Activated CD4-positive, alpha-beta T cell treated with anti-CD3 and anti-CD28 coated beads, Interleukin-2, amount 50 U/mL, for 24 hours (primary cell): ENCODE measurements around the gene POLR3G.
A peak's percentile ranks its signal among the peaks of the same experiment; 100 is the strongest.

Experiments used
- DNase-seq, 2 donors: peaks; one replicate each; pipeline ENCODE4 v3.0.0-alpha.2; 2020; ENCODE audit warnings: low read depth in 1 of 2, low spot score in 1 of 2

The POLR3G gene

GRCh38 chr5:90495146-90495545 is 20.5 kb downstream of the POLR3G start:
- DNase-seq = no peak

- no peak for DNase-seq
These were observed 28.9 kb downstream of the POLR3G start for GRCh38 chr5:90503596-90503995.

DNA sequence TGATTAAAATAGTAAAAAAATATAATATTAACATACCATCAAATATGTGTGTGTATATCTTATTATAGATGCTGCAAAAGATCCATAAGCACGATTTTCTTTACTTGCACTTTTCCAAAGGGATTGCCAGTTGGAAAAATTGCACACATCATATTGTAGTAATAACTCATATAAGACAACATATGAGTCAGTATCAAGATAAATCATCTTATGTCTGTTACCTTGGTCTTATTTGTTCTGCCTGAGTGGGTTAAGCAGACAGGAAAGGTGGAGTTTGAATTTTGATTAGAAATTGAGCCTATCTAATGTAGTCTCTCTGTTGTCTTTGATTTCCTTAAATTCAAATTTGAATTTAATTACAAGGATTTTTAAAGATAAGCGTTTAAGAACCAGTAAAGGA is 30.1 kb downstream of the POLR3G start:
- no peak for DNase-seq

DNA sequence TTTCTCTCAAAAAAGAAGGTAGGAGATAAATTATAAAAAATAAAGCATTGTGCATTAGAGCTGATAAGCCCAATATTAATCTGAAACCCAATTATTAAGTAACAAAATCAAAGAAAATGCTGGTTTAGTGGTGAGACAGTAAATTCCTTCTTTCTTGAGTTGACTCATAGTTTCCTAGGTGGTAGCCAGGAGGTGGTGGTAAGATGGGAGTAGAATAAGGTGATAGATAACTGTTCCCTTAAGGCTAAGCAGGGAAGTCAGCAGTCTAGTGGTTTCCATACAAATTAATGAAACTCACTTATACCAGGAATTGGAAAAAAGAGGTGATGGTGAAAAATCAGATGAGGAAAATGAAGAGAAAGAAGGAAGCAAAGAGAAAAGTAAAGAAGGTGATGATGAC is 31.6 kb downstream of the POLR3G start:
- DNase-seq = no peak

- DNase-seq = no peak
These were observed 35.8 kb downstream of the POLR3G start for GRCh38 chr5:90510438-90510837.

- no peak for DNase-seq
These were observed 39.9 kb downstream of the POLR3G start for GRCh38 chr5:90514520-90514919.

DNA sequence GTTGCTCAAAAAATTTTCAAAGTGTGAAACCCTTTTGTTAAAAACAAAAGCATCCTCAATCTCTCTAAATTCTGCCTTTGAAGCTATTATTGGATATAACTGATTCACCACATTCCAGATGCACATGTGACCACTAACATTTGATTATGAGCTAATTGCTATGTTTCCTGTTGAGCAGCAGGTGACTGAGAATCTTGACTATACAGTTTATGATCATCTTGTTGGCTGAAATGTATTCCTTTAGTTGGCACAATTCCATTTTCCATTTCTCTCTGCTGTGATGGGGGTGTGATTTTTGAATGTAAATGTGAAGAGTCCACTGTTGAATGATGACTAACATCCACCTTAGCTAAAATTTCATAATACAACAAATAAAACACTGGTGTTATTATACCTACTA is 44.0 kb downstream of the POLR3G start:
- DNase-seq = no peak

- no peak for DNase-seq
These were observed 44.4 kb downstream of the POLR3G start for GRCh38 chr5:90519081-90519480.

- peak in 1 of 2 donors; percentile 10 for DNase-seq
These were observed 54.0 kb downstream of the POLR3G start for GRCh38 chr5:90528601-90529193.

DNA sequence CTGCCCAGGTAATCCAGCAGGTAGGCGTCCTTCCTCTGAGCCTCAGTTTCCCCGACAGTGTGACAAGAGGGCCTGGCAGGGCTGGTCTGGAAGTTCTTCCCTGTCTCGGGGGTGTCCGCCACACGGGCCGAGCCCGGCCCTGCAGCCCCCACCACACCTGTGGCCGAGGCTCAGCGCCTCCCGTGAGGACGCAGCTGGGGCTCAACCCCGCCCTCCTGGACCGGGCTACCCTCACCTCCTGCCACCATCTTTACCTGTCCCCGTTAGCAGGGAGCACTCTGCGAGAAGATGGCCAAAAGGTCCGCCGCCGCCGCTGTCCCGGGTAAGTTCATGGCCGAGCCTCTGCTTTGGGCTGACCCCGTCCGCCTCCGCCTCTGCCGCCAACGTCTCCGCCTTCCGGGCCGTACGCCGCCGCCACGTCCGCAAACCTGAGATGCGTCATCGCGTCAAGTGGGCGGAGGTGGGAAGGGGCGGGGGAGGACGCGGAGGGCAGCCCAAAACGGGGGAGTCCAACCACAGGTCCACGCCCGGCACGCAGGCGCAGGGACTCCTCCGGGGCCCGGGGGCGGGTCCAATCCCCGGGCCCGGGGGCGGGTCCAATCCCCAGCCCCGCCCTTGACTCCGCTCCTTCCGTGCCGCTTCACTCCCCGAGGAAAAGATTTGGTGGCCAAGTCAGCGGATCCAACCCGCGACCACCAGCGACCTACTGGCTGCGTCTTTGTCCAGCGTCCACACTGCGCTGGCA is 54.7 kb downstream of the POLR3G start, which contains the start of gene LYSMD3:
Gene LYSMD3 (minus strand): TSS at position 391 of the 745 bp plus-strand sequence. CDS start 4,295 bp downstream, outside the sequence.
- peak; percentile 88 to 93 for DNase-seq

DNA sequence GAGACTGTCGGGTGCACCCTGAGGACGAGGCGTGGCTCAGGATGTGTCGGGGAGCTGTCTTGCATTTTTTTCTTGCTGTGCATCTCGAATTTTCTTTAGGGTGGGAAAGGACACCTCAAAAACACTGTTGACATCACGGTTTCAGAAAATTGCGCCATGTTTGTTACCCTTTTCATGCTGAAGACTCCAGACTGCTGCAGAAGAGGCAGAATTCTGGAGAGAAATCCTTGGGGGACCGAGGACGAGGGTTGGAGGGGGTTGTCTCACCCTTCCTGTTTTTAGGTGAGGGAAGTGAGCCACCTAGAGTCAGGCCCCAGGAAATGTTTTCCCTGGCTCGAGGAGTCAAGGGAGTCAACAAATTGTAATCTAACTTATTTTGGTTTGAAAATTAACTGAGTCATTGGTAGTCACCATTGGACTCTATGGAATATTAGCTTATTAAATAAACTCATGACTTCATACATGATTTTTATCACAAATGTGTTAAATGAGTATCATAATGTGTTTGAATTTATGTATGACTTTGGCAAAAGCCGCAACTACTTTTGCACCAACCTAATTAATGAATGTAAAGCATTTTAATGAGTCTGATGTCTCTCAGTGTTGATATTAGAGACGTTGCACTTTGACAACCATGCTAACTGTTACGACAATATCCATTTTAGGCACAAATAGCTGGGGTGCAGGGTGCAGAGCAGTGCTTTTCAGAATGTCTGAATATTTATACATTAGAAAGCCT is 55.4 kb downstream of the POLR3G start:
- peak in 1 of 2 donors; percentile 55 for DNase-seq

- no peak for DNase-seq
These were observed 56.2 kb downstream of the POLR3G start for GRCh38 chr5:90530736-90531487.

- DNase-seq = no peak
These were observed 59.1 kb downstream of the POLR3G start for GRCh38 chr5:90533794-90534193.

GRCh38 chr5:90534922-90535321 is 60.3 kb downstream of the POLR3G start:
- DNase-seq = no peak

GRCh38 chr5:90542827-90543519 is 68.3 kb downstream of the POLR3G start:
- DNase-seq = no peak

DNA sequence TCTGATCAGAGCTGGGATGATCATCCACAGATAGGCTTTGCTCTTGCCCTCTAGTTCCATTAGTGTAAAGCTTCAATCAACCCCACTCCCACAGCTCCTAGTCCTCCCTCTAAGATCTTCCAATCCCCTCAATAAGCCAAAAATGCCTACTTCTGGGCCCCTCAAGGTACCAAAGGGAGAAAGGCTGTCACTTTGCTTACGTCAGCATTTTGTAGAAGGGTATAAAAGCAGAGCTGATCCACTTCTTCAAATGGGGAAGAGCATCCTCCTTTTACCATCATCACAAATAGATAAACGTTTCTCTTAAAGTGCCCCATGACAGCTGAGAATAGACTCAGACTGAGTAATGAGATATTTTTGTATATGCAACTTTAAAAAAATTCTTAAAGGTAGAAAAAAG is 70.8 kb downstream of the POLR3G start:
- no peak for DNase-seq

- no peak for DNase-seq
These were observed 71.7 kb downstream of the POLR3G start for GRCh38 chr5:90546216-90546837.

DNA sequence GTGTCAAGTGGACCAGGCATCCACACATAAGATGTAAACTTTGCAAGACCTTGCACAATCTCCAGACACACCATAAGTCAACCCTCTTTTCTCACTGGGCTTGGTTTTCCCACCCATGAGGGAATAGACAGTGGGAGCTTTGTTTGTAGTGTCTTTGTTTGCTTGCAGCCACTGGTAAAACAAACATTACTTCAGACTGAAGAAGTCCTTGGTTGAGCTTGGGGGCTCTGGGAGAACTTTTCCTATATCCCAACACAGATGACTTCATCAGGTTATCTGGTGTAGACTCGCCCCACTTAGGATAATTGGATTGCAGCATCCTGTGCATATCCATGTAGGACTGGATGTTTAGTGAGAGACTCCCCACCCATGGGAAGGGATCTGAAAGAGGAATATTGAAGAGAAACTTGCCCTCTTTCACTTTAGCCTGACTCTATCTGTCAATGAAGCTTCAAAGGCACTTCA is 72.4 kb downstream of the POLR3G start:
- DNase-seq = no peak

DNA sequence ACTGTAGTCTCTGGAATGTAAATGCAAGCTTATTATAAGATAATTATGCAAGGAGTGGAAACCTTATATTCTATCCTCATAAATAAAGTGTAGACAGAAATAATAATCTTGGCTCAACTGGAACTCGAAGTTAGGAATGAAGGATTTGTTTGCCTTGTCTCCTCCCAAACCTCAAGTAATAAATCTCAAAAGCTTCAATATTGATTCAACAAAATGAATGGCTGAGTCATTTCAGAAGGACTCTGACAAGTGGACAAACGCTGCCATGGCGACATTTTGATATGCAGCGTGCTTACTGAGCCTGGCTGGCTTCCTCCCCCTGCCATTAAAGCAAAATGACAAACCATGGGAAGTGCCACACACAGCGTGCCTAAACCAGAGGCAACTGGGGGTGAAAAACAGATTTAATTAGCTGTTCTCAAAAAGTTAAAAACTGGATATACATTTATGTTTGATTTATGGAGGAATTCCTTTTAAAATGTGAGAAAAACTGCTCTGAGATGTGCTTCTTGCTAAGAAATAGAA is 73.5 kb downstream of the POLR3G start:
- DNase-seq = no peak

- no peak for DNase-seq
These were observed 74.6 kb downstream of the POLR3G start for GRCh38 chr5:90549223-90549622.
